Right forelimb (tissue), 1 donor: ENCODE data around the gene OGFOD3.
"Not testable (repeated sequence)": the region's sequence is repeated elsewhere in the genome, so short reads cannot be mapped to it uniquely, and the experiment has no call there.

Experiments used
- DNase-seq: peaks from one replicate; pipeline ENCODE4 v3.0.0-alpha.2; 2018

OGFOD3 gene

DNA sequence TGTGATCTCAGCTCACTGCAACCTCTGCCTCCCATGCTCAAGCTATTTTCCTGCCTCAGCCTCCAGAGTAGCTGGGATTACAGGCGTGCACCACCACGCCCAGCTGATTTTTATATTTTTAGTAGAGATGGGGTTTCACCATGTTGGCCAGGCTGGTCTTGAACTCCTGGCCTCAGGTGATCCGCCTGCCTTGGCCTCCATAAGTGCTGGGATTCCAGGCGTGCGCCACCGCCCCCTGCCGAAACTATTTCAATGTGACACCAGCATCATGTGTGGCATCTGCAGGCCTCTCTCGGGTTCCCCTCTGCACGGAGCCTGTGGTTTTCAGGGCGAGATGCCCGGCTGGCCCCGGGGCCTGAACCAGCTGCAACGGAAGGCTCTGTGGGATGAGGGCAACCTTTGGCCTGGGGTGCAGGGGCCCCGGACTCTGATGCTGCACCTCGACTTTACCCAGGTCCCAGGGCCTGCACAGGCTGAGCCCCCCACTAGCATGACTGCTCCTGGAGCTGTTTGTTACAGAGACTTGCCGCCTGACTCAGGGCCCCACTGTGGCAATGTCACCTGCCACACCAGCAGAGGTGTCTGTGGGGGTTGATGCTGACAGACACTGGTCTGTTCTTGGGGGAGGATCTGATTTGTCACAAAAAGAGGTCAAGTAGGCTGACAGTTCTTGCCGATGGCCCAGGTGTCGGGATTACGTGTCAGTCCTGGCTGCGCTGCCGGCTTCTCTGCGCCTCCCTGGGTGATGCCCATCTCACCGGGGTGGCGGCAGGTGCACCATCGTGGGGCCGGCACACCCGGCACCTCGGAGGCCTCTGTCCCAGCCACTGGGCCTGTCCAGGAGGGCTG lies 68.0 kb downstream of the OGFOD3 start:
- no peak for DNase-seq

DNA sequence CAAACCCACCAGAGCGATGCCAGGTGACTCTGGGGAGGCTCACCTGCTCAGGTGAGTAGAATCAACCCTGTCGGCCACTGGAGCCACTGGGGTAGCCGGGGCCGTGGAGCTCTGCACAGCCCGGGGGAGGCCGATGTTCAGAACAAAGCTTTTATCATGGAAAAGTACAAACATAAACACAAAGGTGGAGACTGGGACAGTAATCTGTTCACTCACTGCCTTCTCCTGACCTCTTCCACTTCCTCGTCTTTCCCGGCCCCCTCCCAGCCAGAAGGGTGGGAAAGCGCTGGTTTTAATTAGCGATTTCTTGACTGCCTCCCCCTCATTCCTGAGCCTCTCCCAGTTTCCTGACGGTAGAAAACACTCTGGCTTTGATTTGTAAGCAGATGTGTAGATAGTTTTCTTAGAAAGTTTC lies 69.1 kb downstream of the OGFOD3 start:
- peak; percentile 55 for DNase-seq

DNA sequence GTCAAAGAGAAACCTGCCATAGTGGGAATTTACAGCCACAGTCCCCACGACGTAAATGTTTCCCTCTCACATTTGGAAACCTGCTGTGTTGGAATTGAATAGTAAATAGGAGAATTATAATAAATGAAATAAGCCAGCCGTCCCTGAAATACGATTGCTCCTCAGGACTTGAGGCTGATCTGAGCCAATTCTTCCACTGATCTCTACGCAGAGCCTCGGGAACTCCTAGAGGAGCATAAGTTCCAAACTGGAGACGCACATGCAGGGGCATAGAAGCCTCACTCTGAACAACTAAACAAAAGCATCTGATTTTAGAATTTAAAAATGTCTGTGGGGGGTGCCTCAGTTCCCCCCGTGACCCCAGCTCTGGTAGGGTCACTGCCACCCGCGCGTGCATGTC lies 69.5 kb downstream of the OGFOD3 start:
- DNase-seq = no peak

GRCh38 chr17:82348434-82348833 lies 70.0 kb downstream of the OGFOD3 start:
- DNase-seq = peak; percentile 42

- DNase-seq = not testable (repeated sequence)
Observed at GRCh38 chr17:82347994-82348393, 70.4 kb downstream of the OGFOD3 start.

DNA sequence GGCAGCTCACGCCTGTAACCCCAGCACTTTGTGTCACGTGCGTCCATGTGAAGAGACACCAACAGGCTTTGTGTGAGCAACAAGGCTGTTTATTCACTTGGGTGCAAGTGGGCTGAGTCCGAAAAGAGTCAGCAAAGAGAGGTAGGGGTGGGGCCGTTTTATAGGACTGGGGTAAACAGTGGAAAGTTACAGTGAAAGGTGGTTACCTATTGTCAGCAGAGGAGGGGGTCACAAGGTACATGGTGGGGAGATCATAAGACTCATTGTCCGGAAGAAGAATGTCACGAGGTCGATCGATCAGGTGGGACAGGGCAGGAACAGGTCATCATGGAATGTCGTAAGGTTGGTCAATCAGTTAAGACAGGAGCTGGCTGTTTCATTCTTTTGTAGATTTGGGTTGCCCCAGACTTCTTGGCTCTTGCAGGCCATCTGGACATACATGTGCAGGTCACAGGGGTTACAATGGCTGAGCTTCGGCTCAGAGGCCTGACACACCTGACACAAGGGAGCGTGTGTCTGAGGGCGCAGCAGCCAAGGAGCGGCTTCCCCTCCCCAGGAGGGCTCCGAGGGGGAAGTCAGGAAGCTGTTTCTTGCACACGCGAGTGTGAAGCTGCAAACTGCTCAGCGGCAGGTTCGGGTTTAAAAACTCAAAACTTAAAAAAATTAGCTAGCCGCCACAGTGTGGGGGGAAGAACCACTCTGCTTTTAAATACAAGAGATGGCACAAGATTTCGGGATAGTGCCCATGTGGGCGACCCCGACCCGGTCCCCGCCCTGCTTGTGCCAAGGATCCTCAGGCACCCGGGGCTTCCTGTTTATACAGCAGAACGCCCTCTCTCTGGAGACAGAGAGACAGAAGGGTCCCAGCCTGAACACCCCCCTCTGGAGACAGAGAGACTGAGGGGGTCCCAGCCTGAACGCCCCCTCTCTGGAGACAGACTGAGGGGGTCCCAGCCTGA lies 71.8 kb downstream of the OGFOD3 start:
- no peak for DNase-seq

GRCh38 chr17:82345151-82345976 lies 73.0 kb downstream of the OGFOD3 start:
- no peak for DNase-seq

DNA sequence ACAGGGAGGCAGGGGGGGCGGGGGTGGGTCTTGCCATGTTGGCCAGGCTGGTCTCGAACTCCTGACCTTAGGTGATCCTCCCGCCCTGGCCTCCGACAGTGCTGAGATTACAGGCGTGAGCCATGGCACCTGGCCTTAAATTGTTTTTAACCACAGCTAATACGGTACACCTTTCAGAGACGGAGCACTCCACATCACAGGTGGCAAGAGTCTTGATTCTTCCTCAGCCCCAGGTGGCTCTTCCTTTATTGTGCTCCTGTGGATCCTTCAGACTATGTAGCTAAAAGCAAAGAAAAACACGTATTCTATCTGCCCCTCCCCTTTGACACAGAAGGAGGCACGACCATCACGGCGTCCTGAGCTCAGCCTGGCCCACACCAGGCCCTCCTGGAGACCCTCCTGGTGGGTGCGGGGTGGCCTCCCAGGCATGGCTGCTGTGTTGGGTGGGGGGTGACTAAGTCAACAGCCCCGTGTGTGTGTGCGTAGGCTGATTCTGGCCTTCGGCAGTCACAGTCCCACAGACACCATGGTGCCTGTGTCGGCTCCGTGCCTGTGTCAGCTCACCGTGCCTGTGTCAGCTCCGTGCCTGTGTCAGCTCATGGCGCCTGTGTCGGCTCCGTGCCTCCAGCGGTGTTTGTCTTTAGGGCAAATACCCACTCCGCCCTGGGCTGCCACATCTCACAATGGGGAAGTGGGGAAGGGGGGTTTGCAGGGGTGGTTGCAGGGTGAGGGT lies 74.0 kb downstream of the OGFOD3 start:
- DNase-seq = no peak

- no peak for DNase-seq
Observed at GRCh38 chr17:82343560-82343959, 74.8 kb downstream of the OGFOD3 start.

- no peak for DNase-seq
Observed at GRCh38 chr17:82342361-82343079, 75.9 kb downstream of the OGFOD3 start.

GRCh38 chr17:82339634-82340580 lies 78.5 kb downstream of the OGFOD3 start:
- DNase-seq = no peak
